Activated naive CD4-positive, alpha-beta T cell treated with anti-CD3 and anti-CD28 coated beads, Interleukin-2, amount 10 ng/mL, durations not matched to agents 7 days and 5 days (primary cell): ENCODE measurements around the gene PRKCZ.
"Not testable (repeated sequence)": the region's sequence is repeated elsewhere in the genome, so short reads cannot be mapped to it uniquely, and the experiment has no call there.

ENCODE experiments used
- CTCF ChIA-PET: fragments of 350-600 bp; sonication (Branson Sonifier 250); formaldehyde crosslinking; loops from one replicate; lab custom pipeline; 2021; ENCODE audit warnings: antibody characterized with exemption; lab: Charles Lee
- DNase-seq: peaks from one replicate; pipeline ENCODE4 v3.0.0-alpha.2; 2020
- H3K27ac Mint-ChIP-seq: one replicate; pipeline ENCODE4 v1.8.0; 2021; ENCODE audit warnings: mild to moderate bottlenecking, moderate library complexity, mixed read lengths
- H3K27me3 Mint-ChIP-seq: one replicate; pipeline ENCODE4 v1.8.0; 2021; ENCODE audit warnings: mild to moderate bottlenecking, mixed read lengths
- H3K36me3 Mint-ChIP-seq: one replicate; pipeline ENCODE4 v1.8.0; 2021; ENCODE audit warnings: mixed read lengths
- H3K4me1 Mint-ChIP-seq: one replicate; pipeline ENCODE4 v1.8.0; 2021; ENCODE audit warnings: mixed read lengths
- H3K4me3 Mint-ChIP-seq: one replicate; pipeline ENCODE4 v1.8.0; 2021; ENCODE audit warnings: mild to moderate bottlenecking, moderate library complexity, mixed read lengths
- H3K9me3 Mint-ChIP-seq: one replicate; pipeline ENCODE4 v1.8.0; 2021; ENCODE audit warnings: mixed read lengths

The PRKCZ gene

GRCh38 chr1:2144501-2145090, 94.4 kb downstream of the PRKCZ start:
- no peaks in the 10 kb centered on the region for H3K36me3 Mint-ChIP-seq
- no peaks in the 10 kb centered on the region for H3K27me3 Mint-ChIP-seq
- no peak overlapping the region for H3K4me3 Mint-ChIP-seq
- CTCF ChIA-PET, result no interaction called here
- peaks cover 16% of the 10 kb centered on the region for H3K4me1 Mint-ChIP-seq
- no peak for DNase-seq
- H3K9me3 Mint-ChIP-seq, result no peaks in the 10 kb centered on the region
- H3K27ac Mint-ChIP-seq, result no peak overlapping the region

GRCh38 chr1:2145946-2146835, 96.0 kb downstream of the PRKCZ start:
- Mint-ChIP-seq H3K27ac (no peak overlapping the region), H3K36me3 (no peaks in the 10 kb centered on the region), H3K9me3 (no peaks in the 10 kb centered on the region), H3K27me3 (no peaks in the 10 kb centered on the region), H3K4me1 (peaks cover 12% of the 10 kb centered on the region), H3K4me3 (no peak overlapping the region)
- DNase-seq, result peak; percentile 61
- CTCF ChIA-PET, result interaction anchor here (1.2 kb wide), 1 partner anchor 101 kb away, joined by 3 read pairs; no protein-coding TSS in a partner anchor

- Mint-ChIP-seq H3K4me1 (peaks cover 18% of the 10 kb centered on the region), H3K27ac (no peak overlapping the region), H3K27me3 (no peaks in the 10 kb centered on the region), H3K4me3 (no peak overlapping the region), H3K36me3 (no peaks in the 10 kb centered on the region), H3K9me3 (no peaks in the 10 kb centered on the region)
- CTCF ChIA-PET, result no interaction called here
- DNase-seq, result no peak
Measured at GRCh38 chr1:2146836-2147517, 96.8 kb downstream of the PRKCZ start.

GRCh38 chr1:2147869-2148268, 97.7 kb downstream of the PRKCZ start:
- H3K4me3 Mint-ChIP-seq, CTCF ChIA-PET: not testable (repeated sequence)

GRCh38 chr1:2148691-2149090, 98.5 kb downstream of the PRKCZ start:
- CTCF ChIA-PET, result interaction anchor here (1.0 to 4.5 kb wide), 4 partner anchors 9 to 104 kb away, joined by 3 to 35 read pairs (median 4); partner anchors contain the start of gene FAAP20
- Mint-ChIP-seq H3K4me3 (no peak overlapping the region), H3K9me3 (no peaks in the 10 kb centered on the region), H3K27me3 (no peaks in the 10 kb centered on the region), H3K27ac (no peak overlapping the region), H3K4me1 (peaks cover 25% of the 10 kb centered on the region), H3K36me3 (peaks cover 3% of the 10 kb centered on the region)
- DNase-seq, result peak; percentile 85

More at GRCh38 chr1:2147869-2148268, 97.7 kb downstream of the PRKCZ start:
- DNase-seq, H3K9me3 Mint-ChIP-seq, H3K27me3 Mint-ChIP-seq, H3K27ac Mint-ChIP-seq, H3K36me3 Mint-ChIP-seq: not testable (repeated sequence)
- peaks cover 22% of the 10 kb centered on the region for H3K4me1 Mint-ChIP-seq

- H3K36me3 Mint-ChIP-seq, result peaks cover 6% of the 10 kb centered on the region
- H3K27ac Mint-ChIP-seq, result peak overlapping the region; percentile 72
- peaks cover 5% of the 10 kb centered on the region for H3K9me3 Mint-ChIP-seq
- DNase-seq, result no peak
- H3K4me3 Mint-ChIP-seq, result no peak overlapping the region
- H3K27me3 Mint-ChIP-seq, result no peaks in the 10 kb centered on the region
- CTCF ChIA-PET, result interaction anchor here (1.7 to 4.5 kb wide), 3 partner anchors 11 to 24 kb away, joined by 4 to 35 read pairs (median 10); no protein-coding TSS in a partner anchor
- peaks cover 24% of the 10 kb centered on the region for H3K4me1 Mint-ChIP-seq
Measured at GRCh38 chr1:2150801-2151200, 100.6 kb downstream of the PRKCZ start.

- Mint-ChIP-seq H3K27ac (peak overlapping the region; percentile 47), H3K4me1 (peaks cover 24% of the 10 kb centered on the region), H3K4me3 (no peak overlapping the region), H3K27me3 (no peaks in the 10 kb centered on the region), H3K36me3 (peaks cover 6% of the 10 kb centered on the region), H3K9me3 (peaks cover 5% of the 10 kb centered on the region)
- no peak for DNase-seq
- CTCF ChIA-PET, result interaction anchor here (1.7 to 4.5 kb wide), 3 partner anchors 12 to 23 kb away, joined by 4 to 35 read pairs (median 10); no protein-coding TSS in a partner anchor
Measured at GRCh38 chr1:2151252-2151651, 101.0 kb downstream of the PRKCZ start.

GRCh38 chr1:2151911-2152310, 101.7 kb downstream of the PRKCZ start:
- H3K27ac Mint-ChIP-seq, result no peak overlapping the region
- no peak for DNase-seq
- H3K36me3 Mint-ChIP-seq, result peaks cover 8% of the 10 kb centered on the region
- H3K27me3 Mint-ChIP-seq, result no peaks in the 10 kb centered on the region
- H3K4me3 Mint-ChIP-seq, result no peak overlapping the region
- H3K4me1 Mint-ChIP-seq, result peaks cover 24% of the 10 kb centered on the region
- H3K9me3 Mint-ChIP-seq, result peaks cover 5% of the 10 kb centered on the region
- CTCF ChIA-PET, result interaction anchor here (1.7 to 4.5 kb wide), 3 partner anchors 13 to 22 kb away, joined by 4 to 35 read pairs (median 10); no protein-coding TSS in a partner anchor

- Mint-ChIP-seq H3K27me3 (no peaks in the 10 kb centered on the region), H3K4me3 (no peak overlapping the region), H3K4me1 (peaks cover 24% of the 10 kb centered on the region), H3K9me3 (peaks cover 5% of the 10 kb centered on the region), H3K27ac (peak overlapping the region; percentile 21), H3K36me3 (peaks cover 8% of the 10 kb centered on the region)
- CTCF ChIA-PET, result interaction anchor here (4.5 kb wide), 1 partner anchor 14 kb away, joined by 35 read pairs; no protein-coding TSS in a partner anchor
- peak; percentile 41 for DNase-seq
Measured at GRCh38 chr1:2152954-2153353, 102.7 kb downstream of the PRKCZ start.

GRCh38 chr1:2154022-2154421, 103.8 kb downstream of the PRKCZ start:
- H3K27ac Mint-ChIP-seq, result no peak overlapping the region

GRCh38 chr1:2155147-2155598, 105.0 kb downstream of the PRKCZ start:
- Mint-ChIP-seq H3K36me3 (peaks cover 8% of the 10 kb centered on the region), H3K27me3 (no peaks in the 10 kb centered on the region), H3K9me3 (peaks cover 5% of the 10 kb centered on the region), H3K4me3 (no peak overlapping the region), H3K27ac (no peak overlapping the region), H3K4me1 (peaks cover 24% of the 10 kb centered on the region)
- no peak for DNase-seq
- CTCF ChIA-PET, result interaction anchor here (0.8 kb wide), 1 partner anchor 15 kb away, joined by 3 read pairs; no protein-coding TSS in a partner anchor

More at GRCh38 chr1:2154022-2154421, 103.8 kb downstream of the PRKCZ start:
- no peak for DNase-seq
- CTCF ChIA-PET, result no interaction called here
- Mint-ChIP-seq H3K36me3 (peaks cover 8% of the 10 kb centered on the region), H3K27me3 (no peaks in the 10 kb centered on the region), H3K4me3 (no peak overlapping the region), H3K9me3 (peaks cover 5% of the 10 kb centered on the region), H3K4me1 (peaks cover 24% of the 10 kb centered on the region)

GRCh38 chr1:2155788-2156187, 105.6 kb downstream of the PRKCZ start:
- no peak overlapping the region for H3K27ac Mint-ChIP-seq
- DNase-seq, result no peak
- no peak overlapping the region for H3K4me3 Mint-ChIP-seq

GRCh38 chr1:2156866-2157265, 106.7 kb downstream of the PRKCZ start:
- Mint-ChIP-seq H3K27me3 (no peaks in the 10 kb centered on the region), H3K36me3 (peaks cover 8% of the 10 kb centered on the region), H3K4me3 (no peak overlapping the region), H3K27ac (no peak overlapping the region), H3K4me1 (peaks cover 16% of the 10 kb centered on the region), H3K9me3 (peaks cover 5% of the 10 kb centered on the region)
- no peak for DNase-seq
- CTCF ChIA-PET, result interaction anchor here (1.7 kb wide), 1 partner anchor 18 kb away, joined by 4 read pairs; no protein-coding TSS in a partner anchor

More at GRCh38 chr1:2155788-2156187, 105.6 kb downstream of the PRKCZ start:
- H3K36me3 Mint-ChIP-seq, result peaks cover 8% of the 10 kb centered on the region
- CTCF ChIA-PET, result interaction anchor here (1.7 kb wide), 1 partner anchor 19 kb away, joined by 4 read pairs; no protein-coding TSS in a partner anchor
- H3K9me3 Mint-ChIP-seq, result peaks cover 5% of the 10 kb centered on the region
- no peaks in the 10 kb centered on the region for H3K27me3 Mint-ChIP-seq
- peaks cover 22% of the 10 kb centered on the region for H3K4me1 Mint-ChIP-seq
